ENCODE results near the gene ACYP1. TPM values are rescaled to one million over a fixed set of nuclear protein-coding genes. Genes with fewer than 3 reads are reported as not detected.
A peak's percentile ranks its signal among the peaks of the same experiment; 100 is the strongest.

The ACYP1 gene
- total and polyA plus RNA-seq, 2 donors (not counting 1 experiment from before 2014, with no cell fraction given): 13.7 to 14.5 TPM

DNA sequence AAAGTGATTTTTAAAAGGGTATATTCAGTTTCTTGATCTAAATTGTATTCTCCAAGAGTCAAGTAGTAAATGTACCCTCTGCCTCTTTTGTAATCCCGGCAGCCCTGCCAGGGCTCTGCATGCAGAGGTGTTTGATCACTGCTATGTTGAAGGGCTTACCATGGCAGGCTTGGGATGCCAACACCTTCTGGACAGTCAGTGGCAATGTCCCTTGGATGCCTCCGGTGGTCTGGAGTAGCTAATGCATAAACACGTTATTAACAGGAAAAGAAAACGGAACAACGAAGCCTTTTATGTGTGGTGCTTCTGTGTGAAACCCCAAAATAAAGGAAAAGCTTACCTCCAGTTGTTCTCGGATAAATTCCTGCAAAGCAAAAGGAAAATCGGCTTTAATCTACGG, 41.2 kb downstream of the ACYP1 start:
- H3K9me3 ChIP-seq (ENCODE audit: control insufficient read depth, insufficient read depth, low read depth, low read length): no peaks in the 10 kb centered on the region
- no peaks in the 10 kb centered on the region for H4K20me1 ChIP-seq (ENCODE audit: control insufficient read depth, extremely low read depth, insufficient read depth, low read length)
- H2AFZ ChIP-seq (ENCODE audit: low read length): no peak overlapping the region
- H3K36me3 ChIP-seq (ENCODE audit: control insufficient read depth, insufficient read depth, low read length): peaks cover 9% of the 10 kb centered on the region
- no peaks in the 10 kb centered on the region for H3K79me2 ChIP-seq (ENCODE audit: control insufficient read depth, insufficient read depth, low read length)
- no peak overlapping the region for H3K4me2 ChIP-seq (ENCODE audit: extremely low read depth, insufficient read depth, low read length)
- H3K27ac ChIP-seq (ENCODE audit: insufficient read depth, low read length): no peak overlapping the region
- no peaks in the 10 kb centered on the region for H3K27me3 ChIP-seq (ENCODE audit: control insufficient read depth, insufficient read depth, low read length)
- H3K9ac ChIP-seq (ENCODE audit: insufficient read depth, low read length): no peak overlapping the region
- H3K4me3 ChIP-seq (replicated peaks in 1 of 4; ENCODE audit: control extremely low read depth in 1 of 4, insufficient read depth in 1 of 4, low read depth in 3 of 4, low read length in 4 of 4): no peak overlapping the region
- H3K4me1 ChIP-seq (ENCODE audit: control insufficient read depth, extremely low read depth, insufficient read depth, low read length): no peaks in the 10 kb centered on the region
- no peak for DNase-seq (ENCODE audit: low read depth in 2 of 2)
- TF ChIP-seq, protein P1, sequence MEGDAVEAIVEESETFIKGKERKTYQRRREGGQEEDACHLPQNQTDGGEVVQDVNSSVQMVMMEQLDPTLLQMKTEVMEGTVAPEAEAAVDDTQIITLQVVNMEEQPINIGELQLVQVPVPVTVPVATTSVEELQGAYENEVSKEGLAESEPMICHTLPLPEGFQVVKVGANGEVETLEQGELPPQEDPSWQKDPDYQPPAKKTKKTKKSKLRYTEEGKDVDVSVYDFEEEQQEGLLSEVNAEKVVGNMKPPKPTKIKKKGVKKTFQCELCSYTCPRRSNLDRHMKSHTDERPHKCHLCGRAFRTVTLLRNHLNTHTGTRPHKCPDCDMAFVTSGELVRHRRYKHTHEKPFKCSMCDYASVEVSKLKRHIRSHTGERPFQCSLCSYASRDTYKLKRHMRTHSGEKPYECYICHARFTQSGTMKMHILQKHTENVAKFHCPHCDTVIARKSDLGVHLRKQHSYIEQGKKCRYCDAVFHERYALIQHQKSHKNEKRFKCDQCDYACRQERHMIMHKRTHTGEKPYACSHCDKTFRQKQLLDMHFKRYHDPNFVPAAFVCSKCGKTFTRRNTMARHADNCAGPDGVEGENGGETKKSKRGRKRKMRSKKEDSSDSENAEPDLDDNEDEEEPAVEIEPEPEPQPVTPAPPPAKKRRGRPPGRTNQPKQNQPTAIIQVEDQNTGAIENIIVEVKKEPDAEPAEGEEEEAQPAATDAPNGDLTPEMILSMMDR (conservative IDR thresholded peaks at IDR 0.05 in 1 of 2, IDR thresholded peaks at IDR 0.05 in 1 of 2; ENCODE audit: low read depth in 1 of 2, low read length in 2 of 2): peak; percentile 17 to 56
- TF ChIP-seq EZH2 (IDR thresholded peaks at IDR 0.05; ENCODE audit: low read length, missing control alignments): no peak

DNA sequence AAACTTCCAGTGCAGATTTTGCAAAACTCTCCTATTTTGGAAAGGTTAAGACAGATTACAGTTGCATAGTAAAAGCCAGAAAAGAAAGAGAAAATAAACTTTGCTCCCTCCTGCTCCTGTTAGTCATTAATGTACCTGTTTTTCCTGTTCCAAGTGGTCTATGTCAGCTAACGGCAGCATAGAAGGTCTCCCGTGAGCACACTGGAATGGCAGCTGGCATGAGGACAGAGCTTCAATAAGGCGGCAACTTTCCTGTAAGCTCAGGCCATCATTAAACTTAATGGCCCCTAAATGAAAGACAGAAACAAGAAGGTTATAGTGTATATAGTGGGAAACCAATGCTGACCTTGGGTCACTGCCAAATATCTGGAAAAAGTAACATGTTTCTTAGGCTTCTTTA, 45.1 kb downstream of the ACYP1 start:
- Histone ChIP-seq H2AFZ (ENCODE audit: low read length) (no peak overlapping the region), H3K9me3 (ENCODE audit: control insufficient read depth, insufficient read depth, low read depth, low read length) (no peaks in the 10 kb centered on the region), H3K27ac (ENCODE audit: insufficient read depth, low read length) (no peak overlapping the region), H4K20me1 (ENCODE audit: control insufficient read depth, extremely low read depth, insufficient read depth, low read length) (no peaks in the 10 kb centered on the region), H3K9ac (ENCODE audit: insufficient read depth, low read length) (no peak overlapping the region), H3K4me2 (ENCODE audit: extremely low read depth, insufficient read depth, low read length) (no peak overlapping the region), H3K27me3 (ENCODE audit: control insufficient read depth, insufficient read depth, low read length) (no peaks in the 10 kb centered on the region), H3K4me3 (replicated peaks in 1 of 4; ENCODE audit: control extremely low read depth in 1 of 4, insufficient read depth in 1 of 4, low read depth in 3 of 4, low read length in 4 of 4) (no peak overlapping the region), H3K36me3 (ENCODE audit: control insufficient read depth, insufficient read depth, low read length) (peaks cover 12% of the 10 kb centered on the region), H3K79me2 (ENCODE audit: control insufficient read depth, insufficient read depth, low read length) (no peaks in the 10 kb centered on the region), H3K4me1 (ENCODE audit: control insufficient read depth, extremely low read depth, insufficient read depth, low read length) (no peaks in the 10 kb centered on the region)
- no peak for DNase-seq (ENCODE audit: low read depth in 2 of 2)
- TF ChIP-seq, protein P1 (conservative IDR thresholded peaks at IDR 0.05 in 1 of 2, IDR thresholded peaks at IDR 0.05 in 1 of 2; ENCODE audit: low read depth in 1 of 2, low read length in 2 of 2): no peak
- TF ChIP-seq EZH2 (IDR thresholded peaks at IDR 0.05; ENCODE audit: low read length, missing control alignments): no peak

DNA sequence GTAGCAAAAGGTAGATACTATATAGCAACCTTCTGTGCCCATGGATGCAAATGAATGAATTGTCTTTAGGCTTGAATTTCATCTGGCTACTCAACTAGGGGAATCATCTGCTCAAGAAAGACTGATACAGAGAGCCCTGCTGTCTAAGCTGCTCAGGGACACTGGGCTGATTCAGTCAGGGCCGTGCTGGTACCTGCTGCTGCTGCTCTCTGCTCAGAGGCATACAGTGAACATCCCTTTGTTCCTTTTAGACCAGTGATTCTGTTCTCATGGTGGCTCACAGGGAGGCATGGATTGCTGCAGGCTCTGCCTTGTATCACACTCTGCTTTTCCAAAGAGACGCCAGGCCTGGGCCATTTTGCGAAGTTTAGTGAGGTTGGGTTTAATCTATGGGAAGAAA, 47.0 kb downstream of the ACYP1 start:
- Histone ChIP-seq H3K9ac (ENCODE audit: insufficient read depth, low read length) (no peak overlapping the region), H4K20me1 (ENCODE audit: control insufficient read depth, extremely low read depth, insufficient read depth, low read length) (no peaks in the 10 kb centered on the region), H3K4me2 (ENCODE audit: extremely low read depth, insufficient read depth, low read length) (no peak overlapping the region), H3K79me2 (ENCODE audit: control insufficient read depth, insufficient read depth, low read length) (no peaks in the 10 kb centered on the region), H2AFZ (ENCODE audit: low read length) (no peak overlapping the region), H3K27me3 (ENCODE audit: control insufficient read depth, insufficient read depth, low read length) (no peaks in the 10 kb centered on the region), H3K36me3 (ENCODE audit: control insufficient read depth, insufficient read depth, low read length) (peaks cover 9% of the 10 kb centered on the region), H3K4me1 (ENCODE audit: control insufficient read depth, extremely low read depth, insufficient read depth, low read length) (peaks cover 2% of the 10 kb centered on the region), H3K4me3 (replicated peaks in 1 of 4; ENCODE audit: control extremely low read depth in 1 of 4, insufficient read depth in 1 of 4, low read depth in 3 of 4, low read length in 4 of 4) (no peak overlapping the region), H3K9me3 (ENCODE audit: control insufficient read depth, insufficient read depth, low read depth, low read length) (no peaks in the 10 kb centered on the region), H3K27ac (ENCODE audit: insufficient read depth, low read length) (no peak overlapping the region)
- TF ChIP-seq EZH2 (IDR thresholded peaks at IDR 0.05; ENCODE audit: low read length, missing control alignments): no peak
- TF ChIP-seq, protein P1 (conservative IDR thresholded peaks at IDR 0.05 in 1 of 2, IDR thresholded peaks at IDR 0.05 in 1 of 2; ENCODE audit: low read depth in 1 of 2, low read length in 2 of 2): no peak
- no peak for DNase-seq (ENCODE audit: low read depth in 2 of 2)

Data from fibroblast of lung (primary cell).